ENCODE results near the gene KRTAP17-1. TPM values are rescaled to one million over a fixed set of nuclear protein-coding genes. Genes with fewer than 3 reads are reported as not detected.

The KRTAP17-1 gene
- total RNA-seq, 1 experiment from 2014 or later, result not detected

GRCh38 chr17:41294016-41294415 lies 21.5 kb downstream of the KRTAP17-1 start:
- no peak overlapping the region for H3T11ph ChIP-seq (ENCODE audit: low read length)
- no peak overlapping the region for H3K27ac Mint-ChIP-seq
- no peak overlapping the region for H3K9ac ChIP-seq (ENCODE audit: extremely low read depth, insufficient read length, low read length)
- H2AFZ ChIP-seq (ENCODE audit: low read length), result no peak overlapping the region
- H3K14ac ChIP-seq (ENCODE audit: insufficient read depth, low read length), result no peak overlapping the region
- no peak overlapping the region for H2BK20ac ChIP-seq (ENCODE audit: low read depth, low read length, poor library complexity, severe bottlenecking)
- H3K4me1 ChIP-seq (ENCODE audit: insufficient read depth, low read length), result no peaks in the 10 kb centered on the region
- H3K36me3 Mint-ChIP-seq (ENCODE audit: insufficient read depth in 1 of 3, low read depth in 3 of 3), result no peaks in the 10 kb centered on the region
- H2BK5ac ChIP-seq (ENCODE audit: insufficient read length, low read length), result no peak overlapping the region
- no peak overlapping the region for H4K91ac ChIP-seq (ENCODE audit: insufficient read length, low read depth, low read length)
- peaks cover 0 to 5% of the 10 kb centered on the region in 2 experiments; a peak in 1 of 4 replicates for H3K4me1 Mint-ChIP-seq
- TF ChIP-seq, protein P1, sequence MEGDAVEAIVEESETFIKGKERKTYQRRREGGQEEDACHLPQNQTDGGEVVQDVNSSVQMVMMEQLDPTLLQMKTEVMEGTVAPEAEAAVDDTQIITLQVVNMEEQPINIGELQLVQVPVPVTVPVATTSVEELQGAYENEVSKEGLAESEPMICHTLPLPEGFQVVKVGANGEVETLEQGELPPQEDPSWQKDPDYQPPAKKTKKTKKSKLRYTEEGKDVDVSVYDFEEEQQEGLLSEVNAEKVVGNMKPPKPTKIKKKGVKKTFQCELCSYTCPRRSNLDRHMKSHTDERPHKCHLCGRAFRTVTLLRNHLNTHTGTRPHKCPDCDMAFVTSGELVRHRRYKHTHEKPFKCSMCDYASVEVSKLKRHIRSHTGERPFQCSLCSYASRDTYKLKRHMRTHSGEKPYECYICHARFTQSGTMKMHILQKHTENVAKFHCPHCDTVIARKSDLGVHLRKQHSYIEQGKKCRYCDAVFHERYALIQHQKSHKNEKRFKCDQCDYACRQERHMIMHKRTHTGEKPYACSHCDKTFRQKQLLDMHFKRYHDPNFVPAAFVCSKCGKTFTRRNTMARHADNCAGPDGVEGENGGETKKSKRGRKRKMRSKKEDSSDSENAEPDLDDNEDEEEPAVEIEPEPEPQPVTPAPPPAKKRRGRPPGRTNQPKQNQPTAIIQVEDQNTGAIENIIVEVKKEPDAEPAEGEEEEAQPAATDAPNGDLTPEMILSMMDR (conservative IDR thresholded peaks at IDR 0.05), result no peak
- no peak for DNase-seq
- no peaks in the 10 kb centered on the region for H3K79me1 ChIP-seq (ENCODE audit: insufficient read depth, low read depth, low read length, poor library complexity, severe bottlenecking)
- no peaks in the 10 kb centered on the region; the same call in 1 of the 2 replicates for H3K27me3 Mint-ChIP-seq (ENCODE audit: low read depth)
- no peak overlapping the region for H3K56ac ChIP-seq (ENCODE audit: insufficient read length, low read depth, low read length)
- no peak overlapping the region for H2BK120ac ChIP-seq (ENCODE audit: low read depth, low read length, poor library complexity, severe bottlenecking)
- no peak overlapping the region for H3K4me2 ChIP-seq (ENCODE audit: insufficient read depth, insufficient read length, low read length)
- WGBS (ENCODE audit: extremely low coverage, insufficient read length, low lambda C conversion rate), result no CpG with 5 or more reads among the region's 1 CpG
- no peaks in the 10 kb centered on the region for H3K79me2 ChIP-seq (ENCODE audit: insufficient read depth, low read length)
- no peaks in the 10 kb centered on the region for H4K20me1 ChIP-seq (ENCODE audit: control insufficient read depth, insufficient read depth, insufficient read length)
- H3K4me3 Mint-ChIP-seq, result no peak overlapping the region
- no peak overlapping the region for H3K18ac ChIP-seq (ENCODE audit: insufficient read length, low read depth, low read length)
- H2BK15ac ChIP-seq (ENCODE audit: low read depth, low read length), result no peak overlapping the region
- H4K5ac ChIP-seq (ENCODE audit: insufficient read length, low read depth, low read length), result no peak overlapping the region
- H3K4ac ChIP-seq (ENCODE audit: low read depth, low read length), result no peak overlapping the region
- no peak overlapping the region for H2AK5ac ChIP-seq (ENCODE audit: insufficient read length, low read length)
- H3K23me2 ChIP-seq (ENCODE audit: insufficient read length, low read depth, low read length, poor library complexity, severe bottlenecking), result no peaks in the 10 kb centered on the region
- no peak overlapping the region for H3K27ac ChIP-seq (ENCODE audit: insufficient read length, low read depth, low read length)
- H3K9me3 ChIP-seq (ENCODE audit: control insufficient read depth, low read depth, low read length), result no peaks in the 10 kb centered on the region
- no peak overlapping the region for H3K23ac ChIP-seq (ENCODE audit: insufficient read length, low read depth, low read length)
- no peak overlapping the region for H4K8ac ChIP-seq (replicated peaks; ENCODE audit: insufficient read length, low read depth, low read length)
- H3K9me3 Mint-ChIP-seq, result peaks cover 0 to 2% of the 10 kb centered on the region in 2 experiments; a peak in 1 of 5 replicates
- H3K27me3 ChIP-seq (ENCODE audit: insufficient read depth, low read length), result no peaks in the 10 kb centered on the region
- H2BK12ac ChIP-seq (ENCODE audit: insufficient read length, low read depth, low read length), result no peak overlapping the region

Measured in H9 (cell line).